Heart left ventricle (tissue), 16 donors: ENCODE results near the gene PTGDR2. TPM values are rescaled to one million over a fixed set of nuclear protein-coding genes. Genes with fewer than 3 reads are reported as not detected.

Experiments
- ATAC-seq, 4 donors: fragments of 200-7000 bp; cut with Tn5 transposase; one replicate each; pipeline ENCODE4 v1.9.1; 2020 to 2022; ENCODE audit warnings: moderate library complexity in 4 of 4, mild to moderate bottlenecking in 3 of 4, moderate number of reproducible peaks in 1 of 4
- DNase-seq, 5 donors: peaks; one replicate each; pipeline ENCODE4 v3.0.0-alpha.2; 2020
- H3K27ac ChIP-seq, 12 donors: fragments of 200-600 bp; sonication (generic) in 4 of 12; one replicate each; pipeline versions ENCODE4 v1.5.0 to v1.8.0; 2016 to 2022; ENCODE audit warnings: mild to moderate bottlenecking in 2 of 12
- H3K27me3 ChIP-seq, 9 donors: fragments of 200-600 bp; sonication (generic) in 2 of 9; one replicate each; pipeline versions ENCODE4 v1.5.1 to v1.8.0; 2016 to 2022; ENCODE audit warnings: mild to moderate bottlenecking in 3 of 9
- H3K36me3 ChIP-seq, 9 donors: fragments of 200-600 bp; sonication (generic) in 2 of 9; one replicate each; pipeline versions ENCODE4 v1.5.0 to v1.8.0; 2018 to 2022; ENCODE audit warnings: mild to moderate bottlenecking in 2 of 9
- H3K4me1 ChIP-seq, 12 donors: fragments of 200-600 bp; sonication (generic) in 4 of 12; one replicate each; pipeline versions ENCODE4 v1.5.0 to v1.8.0; 2016 to 2022; ENCODE audit warnings: mild to moderate bottlenecking in 3 of 12
- H3K4me3 ChIP-seq, 12 donors: fragments of 200-600 bp; sonication (generic) in 4 of 12; one replicate each; pipeline versions ENCODE4 v1.5.0 to v1.8.0; 2017 to 2022; ENCODE audit warnings: mild to moderate bottlenecking in 9 of 12, moderate library complexity in 4 of 12
- H3K9me3 ChIP-seq, 12 donors: fragments of 200-600 bp; sonication (generic) in 4 of 12; one replicate each; pipeline versions ENCODE4 v1.5.0 to v1.8.0; 2016 to 2022; ENCODE audit warnings: mild to moderate bottlenecking in 1 of 12
- POLR2A ChIP-seq, 2 donors: fragments of 450-650 bp; IDR thresholded peaks; one replicate each; pipeline ENCODE4 v1.6.1; 2017; ENCODE audit warnings: antibody characterized with exemption in 2 of 2, mild to moderate bottlenecking in 2 of 2, moderate library complexity in 2 of 2
- WGBS, 4 donors: extraction: QIAGEN DNeasy Blood & Tissue Kit in 2 of 4; methylation state at CpG; one replicate each; pipeline versions ENCODE4 v1.1.5 to v1.1.7; 2013 to 2018; 5-methylcytosine and 5-hydroxymethylcytosine counted together
- intact Hi-C, 10 donors: fragments of 100-400 bp; cut with DNase I; formaldehyde crosslinking; loops; one replicate each; pipeline versions ENCODE4 v1.11.1 to v1.14.2; 2022
- polyA plus RNA-seq, 2 donors: library from polyadenylated mRNA; stranded (reverse); fragments of 200-250 nt; gene quantifications; one replicate each; pipeline ENCODE4 v1.2.3, GENCODE V29; 2013
- total RNA-seq, 9 donors: library from RNA; depleted of rRNA in 2 of 9; stranded (reverse); fragments of >200 nt in 2 of 9; fragmentation: NEBNext Ultra II Directional in 3 of 9; extraction: Animal tissue kit (Norgen Biotek cat#: 25700) in 3 of 9; gene quantifications; one replicate each; pipeline versions ENCODE4 v1.1.0 to v1.2.4, GENCODE V29; 2016 to 2023
- TF ChIP-seq, protein P1 (sequence below), 12 donors: fragments of 200-600 bp; sonication (generic) in 4 of 12; IDR thresholded peaks; one replicate each; pipeline versions ENCODE4 v1.5.0 to v1.8.0; 2018 to 2022; ENCODE audit warnings: antibody characterized with exemption in 12 of 12, mild to moderate bottlenecking in 5 of 12
- donor health status: ischemic (EF 13 %, LVEDD 7.1; RV severe dilation, severe dysfunction).
- donor health status: healthy with polysubstance abuse.
- donor health status: DM: no; HTN: yes; CAD: no.
- donor health status: DM: no; HTN: no; CAD: no.
- donor health status: ischemic (EF 25% LVEDD 6.9; RV normal size, moderate dysfunction).
- donor health status: ischemic (EF 25% LVEDD 5.7; RV mildly dilated, moderate dysfunction).
- donor health status: healthy.
- donor health status: DM: yes; HTN: yes; CAD: no.
- donor health status: ischemic (EF 35%, LVEDD 5.7; RV mildly dilated, moderate dysfunction).
- donor health status: nonischemic (EF 11% LVEDD 7.7; RV severe dilation, severe dysfunction).
- donor health status: DM: yes; HTN: yes; CAD: no.
- donor health status: PGD.
- donor health status: ischemic (EF 29% LVEDD 5.4; RV normal size, mild dysfunction).
- donor health status: nonischemic (EF 23%, LVEDD 6.1; RV moderate dilation, normal function).

Gene PTGDR2
- total and polyA plus RNA-seq, 11 donors = 0.61 to 7.9 (median 1.4) TPM

DNA sequence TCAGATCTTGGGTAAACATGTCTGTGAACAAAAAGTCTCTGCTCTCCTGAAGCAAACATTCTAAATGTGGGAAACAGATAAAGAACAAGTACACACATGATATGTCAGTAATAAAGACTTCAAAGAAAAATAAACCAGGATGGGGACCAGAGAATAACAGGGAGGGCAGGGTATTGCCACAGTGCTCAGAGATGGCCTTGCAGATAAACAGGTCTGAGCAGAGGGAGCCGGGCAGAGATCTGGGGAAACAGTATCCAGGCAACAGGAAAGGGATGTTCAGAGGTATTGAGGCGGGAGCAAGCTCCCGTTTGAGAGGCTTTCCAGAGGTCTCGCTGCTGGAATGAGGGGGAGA lies 10.9 kb downstream of the PTGDR2 start:
- intact Hi-C loops = loop anchor here in 2 of 10 donors (5.0 kb wide), 1 partner anchor 32 kb away; no protein-coding TSS in a partner anchor
- no peak overlapping the region for H3K4me3 ChIP-seq
- H3K36me3 ChIP-seq = peaks cover 0 to 33% (median 24%) of the 10 kb centered on the region in 9 donors
- DNase-seq = no peak
- TF ChIP-seq, protein P1, sequence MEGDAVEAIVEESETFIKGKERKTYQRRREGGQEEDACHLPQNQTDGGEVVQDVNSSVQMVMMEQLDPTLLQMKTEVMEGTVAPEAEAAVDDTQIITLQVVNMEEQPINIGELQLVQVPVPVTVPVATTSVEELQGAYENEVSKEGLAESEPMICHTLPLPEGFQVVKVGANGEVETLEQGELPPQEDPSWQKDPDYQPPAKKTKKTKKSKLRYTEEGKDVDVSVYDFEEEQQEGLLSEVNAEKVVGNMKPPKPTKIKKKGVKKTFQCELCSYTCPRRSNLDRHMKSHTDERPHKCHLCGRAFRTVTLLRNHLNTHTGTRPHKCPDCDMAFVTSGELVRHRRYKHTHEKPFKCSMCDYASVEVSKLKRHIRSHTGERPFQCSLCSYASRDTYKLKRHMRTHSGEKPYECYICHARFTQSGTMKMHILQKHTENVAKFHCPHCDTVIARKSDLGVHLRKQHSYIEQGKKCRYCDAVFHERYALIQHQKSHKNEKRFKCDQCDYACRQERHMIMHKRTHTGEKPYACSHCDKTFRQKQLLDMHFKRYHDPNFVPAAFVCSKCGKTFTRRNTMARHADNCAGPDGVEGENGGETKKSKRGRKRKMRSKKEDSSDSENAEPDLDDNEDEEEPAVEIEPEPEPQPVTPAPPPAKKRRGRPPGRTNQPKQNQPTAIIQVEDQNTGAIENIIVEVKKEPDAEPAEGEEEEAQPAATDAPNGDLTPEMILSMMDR (IDR thresholded peaks at IDR 0.05) = no peak
- no peak for TF ChIP-seq POLR2A (IDR thresholded peaks at IDR 0.05)
- no peaks in the 10 kb centered on the region for H3K9me3 ChIP-seq
- no peak for ATAC-seq
- no peak overlapping the region for H3K27ac ChIP-seq
- H3K27me3 ChIP-seq = no peaks in the 10 kb centered on the region
- WGBS, 4 donors = 39 to 44% (median 41%) methylated on average over 4 of the region's 4 CpGs
- peaks cover 3 to 46% (median 32%) of the 10 kb centered on the region in 12 donors for H3K4me1 ChIP-seq

DNA sequence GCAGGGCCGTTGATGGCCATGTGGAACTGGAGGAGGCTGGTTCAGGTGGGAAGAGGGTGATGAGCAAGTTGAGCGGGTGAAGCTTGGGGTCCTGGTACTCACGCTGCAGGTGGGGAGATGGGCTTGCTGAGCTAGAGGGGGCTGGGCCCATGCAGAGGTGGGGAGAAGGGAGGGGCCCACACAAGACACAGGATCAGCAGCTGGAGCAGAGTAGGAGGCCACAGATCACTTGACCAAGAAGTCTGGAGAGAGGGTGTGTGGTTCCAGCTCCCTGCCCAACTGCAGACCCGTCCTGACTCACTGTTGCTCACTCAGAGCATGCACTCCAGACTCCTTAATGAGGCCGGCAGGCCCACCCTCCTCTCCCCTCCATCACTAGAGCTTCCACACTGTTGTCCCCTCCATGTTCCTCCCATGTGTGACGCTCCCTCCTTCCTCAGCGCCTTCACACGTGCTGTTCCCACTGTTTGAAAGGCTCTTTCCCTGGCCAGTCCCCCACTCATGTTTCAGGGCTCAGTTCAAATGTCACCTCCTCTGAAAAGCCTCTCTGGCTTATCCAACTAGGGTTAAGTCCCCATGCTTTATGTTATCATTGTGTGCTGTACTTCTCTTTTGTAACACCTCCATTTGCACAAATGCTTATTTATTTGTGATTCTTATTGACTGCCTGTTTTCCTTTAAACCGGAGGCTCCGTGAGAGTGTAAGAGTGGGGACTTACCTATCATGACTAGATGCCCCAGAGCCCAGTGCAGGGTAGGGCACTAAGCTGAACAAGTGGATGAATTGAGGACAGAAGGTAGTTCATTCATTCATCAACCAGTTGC lies 11.5 kb downstream of the PTGDR2 start:
- no peak overlapping the region for H3K27ac ChIP-seq
- no peak for ATAC-seq
- 70 to 71% (median 70%) methylated on average over 9 to 10 of the region's 10 CpGs for WGBS, 4 donors

DNA sequence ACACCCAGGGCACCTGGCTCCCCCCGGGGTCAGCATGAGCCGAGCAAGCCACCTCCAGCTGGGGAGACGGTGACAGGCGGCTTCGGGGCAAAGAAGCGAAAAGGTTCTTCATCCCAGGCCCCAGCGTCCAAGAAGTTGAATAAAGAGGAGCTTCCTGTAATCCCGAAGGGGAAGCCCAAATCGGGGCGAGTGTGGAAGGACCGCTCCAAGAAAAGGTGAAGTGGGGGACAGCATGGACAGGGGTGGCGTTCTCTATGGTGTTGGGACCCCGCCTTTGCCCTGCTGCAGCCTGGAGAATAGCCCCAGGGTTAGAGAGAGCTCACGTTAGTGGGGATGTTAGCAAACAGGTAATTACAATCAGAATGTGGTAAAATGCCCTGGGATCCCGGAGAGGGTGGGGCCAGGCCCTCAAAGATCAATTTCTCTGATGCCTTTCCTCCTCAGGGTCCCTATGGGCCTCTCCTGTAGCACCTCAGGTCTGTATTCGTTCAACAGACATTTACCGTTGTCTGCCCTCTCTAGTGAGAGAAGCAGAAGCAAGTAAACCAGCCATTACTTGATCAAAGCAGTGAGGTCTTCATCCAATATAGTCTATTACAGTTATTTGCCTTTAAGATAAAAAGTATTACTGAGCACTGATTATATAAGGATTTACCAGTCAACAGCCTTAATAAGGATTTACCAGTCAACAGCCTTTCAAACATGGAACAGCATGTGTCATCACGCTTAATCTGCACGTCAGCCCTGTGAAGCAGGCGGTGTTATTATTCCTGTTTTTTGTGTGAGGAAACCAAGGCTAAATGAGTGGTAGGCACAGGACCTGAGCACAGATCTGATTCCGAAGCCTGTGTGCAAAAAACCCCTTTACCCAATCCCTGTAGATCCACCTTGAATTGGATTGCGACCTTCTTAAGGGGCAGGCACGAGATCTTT lies 12.8 kb downstream of the PTGDR2 start:
- H3K4me1 ChIP-seq = peaks cover 3 to 51% (median 32%) of the 10 kb centered on the region in 12 donors
- H3K36me3 ChIP-seq = peaks cover 0 to 14% (median 6%) of the 10 kb centered on the region in 9 donors
- ATAC-seq (no peak), DNase-seq (no peak)
- intact Hi-C loops = loop anchor here in 2 of 10 donors (5.0 kb wide), 1 partner anchor 34 kb away; no protein-coding TSS in a partner anchor
- peak overlapping the region in 11 of 12 donors; percentile 63 to 91 (median 78) for H3K27ac ChIP-seq
- TF ChIP-seq, protein P1 (IDR thresholded peaks at IDR 0.05) = no peak
- no peak for TF ChIP-seq POLR2A (IDR thresholded peaks at IDR 0.05)
- no peaks in the 10 kb centered on the region for H3K27me3 ChIP-seq
- peak overlapping the region; percentile 36 to 94 (median 81) for H3K4me3 ChIP-seq
- 15 to 18% (median 17%) methylated on average over 23 of the region's 23 CpGs for WGBS, 4 donors
- no peaks in the 10 kb centered on the region for H3K9me3 ChIP-seq

More for the DNA sequence above, 11.5 kb downstream of the PTGDR2 start:
- TF ChIP-seq, protein P1 (IDR thresholded peaks at IDR 0.05) = no peak
- no peak for TF ChIP-seq POLR2A (IDR thresholded peaks at IDR 0.05)
- peaks cover 3 to 51% (median 32%) of the 10 kb centered on the region in 12 donors for H3K4me1 ChIP-seq
- no peak for DNase-seq
- peak overlapping the region in 7 of 12 donors; percentile 73 to 94 (median 84) for H3K4me3 ChIP-seq
- no peaks in the 10 kb centered on the region for H3K27me3 ChIP-seq
- H3K36me3 ChIP-seq = peaks cover 0 to 27% (median 20%) of the 10 kb centered on the region in 9 donors
- intact Hi-C loops = loop anchor here in 2 of 10 donors (5.0 kb wide), 1 partner anchor 33 kb away; no protein-coding TSS in a partner anchor
- no peaks in the 10 kb centered on the region for H3K9me3 ChIP-seq
